NCI-H460 (cell line): ENCODE data around the gene RAB20. TPM values are rescaled to one million over a fixed set of nuclear protein-coding genes. Genes with fewer than 3 reads are reported as not detected.
"Not testable (repeated sequence)": the region's sequence is repeated elsewhere in the genome, so short reads cannot be mapped to it uniquely, and the experiment has no call there.

Source experiments
- DNase-seq: peaks from one replicate; pipeline ENCODE4 v3.0.0-alpha.2; 2016; ENCODE audit warnings: low read depth; ENCODE audit errors: extremely low read depth
- total RNA-seq: library from RNA; depleted of rRNA; stranded (reverse); fragments of >200 nt; shearing (Covaris generic); gene quantifications from 2 replicates; pipeline ENCODE4 v1.2.3, GENCODE V29; 2014

Gene RAB20
- total RNA-seq, 1 experiment from 2014 or later = 88.6 TPM

GRCh38 chr13:110495376-110495775 is 66.1 kb downstream of the RAB20 start:
- no peak for DNase-seq

DNA sequence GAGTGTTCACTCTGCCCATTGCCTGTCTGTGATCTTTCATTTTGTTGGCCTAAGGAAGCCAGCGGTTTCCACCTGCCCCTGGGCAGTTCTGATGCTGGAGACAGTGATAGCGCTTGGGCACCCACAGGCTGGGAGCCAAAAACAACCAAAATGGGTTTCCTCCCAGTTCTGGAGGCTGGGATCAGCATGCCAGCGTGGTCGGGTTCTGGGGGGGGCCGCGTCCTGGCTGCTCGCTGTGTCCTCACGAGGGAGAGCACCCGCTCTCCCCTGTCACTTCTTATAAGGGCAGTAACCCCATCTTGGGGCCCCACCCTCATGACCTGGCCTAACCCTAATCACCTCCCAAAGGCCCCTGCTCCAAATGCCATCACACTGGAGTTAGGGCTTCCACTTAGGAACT is 67.9 kb downstream of the RAB20 start:
- no peak for DNase-seq

DNA sequence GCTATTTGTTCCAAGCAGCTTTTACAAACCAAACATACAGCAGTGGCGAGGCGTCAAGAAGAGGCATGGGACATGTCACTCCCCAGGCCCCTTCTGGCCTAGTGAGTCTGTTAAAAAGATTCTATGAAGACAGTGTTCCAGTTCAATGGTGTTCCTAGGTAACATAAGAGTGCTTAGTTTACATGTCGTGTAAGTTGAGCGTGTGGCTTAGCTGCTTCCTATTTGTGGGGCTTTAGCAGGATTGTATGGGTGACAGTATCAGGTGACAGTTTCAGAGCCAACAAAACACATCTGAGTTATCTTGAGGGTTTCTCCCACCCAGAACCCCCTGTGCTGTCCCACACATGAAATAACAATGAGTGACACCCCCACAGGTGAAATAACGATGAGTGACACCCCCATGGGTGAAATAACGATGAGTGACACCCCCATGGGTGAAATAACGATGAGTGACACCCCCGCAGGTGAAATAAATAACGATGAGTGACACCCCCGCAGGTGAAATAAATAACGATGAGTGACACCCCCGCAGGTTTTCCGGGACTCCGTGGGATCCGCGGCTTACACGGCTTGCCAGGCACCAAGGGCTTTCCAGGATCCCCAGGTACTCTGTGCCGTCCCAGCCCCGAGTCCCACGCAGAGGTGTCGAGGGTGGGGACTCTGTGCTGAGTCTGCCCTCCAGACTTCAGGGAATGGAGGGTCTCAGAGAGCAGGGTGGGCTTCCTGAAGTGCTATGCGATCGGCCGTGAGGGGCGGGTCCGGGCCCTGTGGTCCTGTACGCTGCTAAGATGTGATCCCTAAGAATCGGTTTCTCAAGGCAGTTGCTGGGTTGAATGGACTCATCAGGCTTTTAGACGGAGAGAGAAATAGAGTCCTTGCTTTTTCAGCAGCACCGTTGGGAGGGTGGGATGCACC is 68.6 kb downstream of the RAB20 start:
- no peak for DNase-seq

- DNase-seq = no peak
Measured at GRCh38 chr13:110491869-110492678, 69.4 kb downstream of the RAB20 start.

- no peak for DNase-seq
Measured at GRCh38 chr13:110490009-110490770, 71.3 kb downstream of the RAB20 start.

DNA sequence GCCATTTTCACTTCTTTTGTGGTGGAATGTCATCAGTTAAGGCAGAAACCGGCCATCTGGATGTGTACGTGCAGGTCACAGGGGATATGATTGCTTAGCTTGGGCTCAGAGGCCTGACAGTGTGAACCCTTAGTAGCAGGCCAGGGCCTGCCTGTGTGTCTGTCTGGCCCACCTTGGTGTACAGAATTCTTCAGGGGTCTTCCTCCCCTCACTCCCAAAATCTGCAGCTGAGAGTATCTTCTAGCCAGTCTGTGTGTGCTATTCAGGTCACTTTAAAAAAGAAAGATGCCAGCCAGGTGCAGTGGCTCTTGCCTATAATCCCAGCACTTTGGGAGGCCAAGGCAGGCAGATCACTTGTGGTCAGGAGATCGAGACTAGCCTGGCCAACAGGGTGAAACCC is 74.6 kb downstream of the RAB20 start:
- DNase-seq = not testable (repeated sequence)

- DNase-seq = no peak
Measured at GRCh38 chr13:110486061-110486715, 75.3 kb downstream of the RAB20 start.

DNA sequence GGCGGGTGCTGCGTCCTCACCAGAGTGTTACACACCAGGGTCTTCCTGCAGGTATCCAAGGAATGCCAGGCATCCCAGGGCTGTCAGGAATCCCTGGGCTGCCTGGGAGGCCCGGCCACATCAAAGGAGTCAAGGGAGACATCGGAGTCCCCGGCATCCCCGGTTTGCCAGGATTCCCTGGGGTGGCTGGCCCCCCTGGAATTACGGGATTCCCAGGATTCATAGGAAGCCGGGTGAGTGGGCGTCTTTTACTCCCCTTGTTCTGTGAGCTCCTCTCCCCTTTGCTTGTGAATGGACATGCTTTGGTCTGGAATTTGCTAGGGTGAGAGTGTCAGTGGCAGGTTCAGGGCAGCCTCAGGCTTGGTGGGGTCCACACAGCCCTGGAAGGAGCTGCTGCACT is 75.9 kb downstream of the RAB20 start:
- DNase-seq = no peak

GRCh38 chr13:110484290-110485048 is 77.1 kb downstream of the RAB20 start:
- no peak for DNase-seq

DNA sequence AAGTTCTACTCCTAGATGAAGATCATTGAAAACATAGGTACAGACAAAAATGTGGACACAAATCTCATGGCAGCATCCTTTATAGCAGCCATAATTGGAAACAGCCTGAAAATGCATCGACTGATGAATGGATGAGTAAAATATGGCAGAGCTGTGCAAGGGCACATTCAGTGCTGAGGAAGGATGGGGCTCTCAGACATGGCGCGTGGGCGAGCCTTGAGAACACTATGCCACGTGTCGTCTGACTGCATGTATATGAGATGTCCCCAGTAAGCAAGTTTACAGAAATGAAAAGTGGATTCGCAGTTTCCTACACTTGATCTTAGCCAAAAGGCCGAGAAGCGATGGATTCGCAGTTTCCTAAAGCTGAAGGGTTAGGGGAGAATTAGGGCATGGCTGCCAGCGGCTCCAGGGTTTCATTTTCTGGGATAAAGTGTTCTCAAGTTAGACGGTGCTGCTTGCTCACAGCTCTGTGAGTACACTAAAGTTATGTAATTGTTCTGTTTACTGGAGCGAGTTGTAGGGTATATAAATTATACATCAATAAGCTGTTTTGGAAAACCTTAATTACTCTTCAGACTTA is 78.0 kb downstream of the RAB20 start:
- DNase-seq = no peak

DNA sequence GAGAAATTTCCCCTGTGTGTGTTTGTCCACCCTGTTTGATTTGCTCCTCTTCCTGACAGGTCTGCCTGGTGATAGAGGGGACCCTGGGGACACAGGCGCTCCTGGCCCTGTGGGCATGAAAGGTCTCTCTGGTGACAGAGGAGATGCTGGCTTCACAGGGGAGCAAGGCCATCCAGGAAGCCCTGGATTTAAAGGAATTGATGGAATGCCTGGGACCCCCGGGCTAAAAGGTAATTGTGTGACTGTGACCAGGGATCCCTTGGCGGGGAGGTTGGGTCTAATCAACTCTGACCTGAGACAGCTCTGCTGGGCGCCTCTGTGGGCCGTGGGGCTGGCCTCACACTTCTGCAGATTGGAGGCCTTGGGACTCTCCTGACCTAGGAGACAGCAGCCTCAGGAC is 81.4 kb downstream of the RAB20 start:
- DNase-seq = no peak

DNA sequence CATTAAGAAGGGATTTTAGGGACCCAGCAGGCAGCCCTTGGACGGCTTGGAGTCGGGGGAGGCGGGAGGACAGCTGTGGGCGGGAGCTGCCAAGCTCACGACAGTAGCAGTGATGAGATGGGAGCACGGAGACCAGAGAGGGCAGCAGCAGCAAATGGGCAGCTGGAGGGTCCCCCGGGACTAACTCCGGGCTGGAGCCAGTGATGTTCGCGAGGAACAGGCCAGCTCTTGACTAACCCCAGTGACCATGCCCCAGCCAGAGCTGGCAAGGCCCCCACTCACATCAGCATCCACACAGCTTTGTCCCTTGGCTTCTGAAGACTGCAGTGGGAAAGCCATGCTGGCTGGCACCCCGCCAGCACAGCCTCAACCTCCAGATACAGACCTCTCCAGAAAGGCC is 81.9 kb downstream of the RAB20 start:
- DNase-seq = no peak

DNA sequence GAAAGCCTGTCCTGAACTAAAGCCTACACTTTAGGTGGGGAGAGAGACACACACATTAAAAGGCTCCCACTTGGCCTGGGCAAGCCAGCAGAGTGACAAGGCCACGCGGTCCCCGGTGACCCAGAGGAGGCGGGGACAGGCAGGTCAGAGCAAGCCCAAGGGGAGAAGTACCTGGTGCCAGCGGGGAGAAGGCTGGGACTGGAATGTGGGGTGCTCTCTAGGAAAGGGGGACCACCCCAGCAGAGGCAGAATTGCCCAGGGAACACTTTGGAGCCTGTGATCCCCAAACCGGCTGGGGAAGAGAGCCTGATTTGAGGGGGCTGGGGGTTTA is 82.3 kb downstream of the RAB20 start:
- no peak for DNase-seq

DNA sequence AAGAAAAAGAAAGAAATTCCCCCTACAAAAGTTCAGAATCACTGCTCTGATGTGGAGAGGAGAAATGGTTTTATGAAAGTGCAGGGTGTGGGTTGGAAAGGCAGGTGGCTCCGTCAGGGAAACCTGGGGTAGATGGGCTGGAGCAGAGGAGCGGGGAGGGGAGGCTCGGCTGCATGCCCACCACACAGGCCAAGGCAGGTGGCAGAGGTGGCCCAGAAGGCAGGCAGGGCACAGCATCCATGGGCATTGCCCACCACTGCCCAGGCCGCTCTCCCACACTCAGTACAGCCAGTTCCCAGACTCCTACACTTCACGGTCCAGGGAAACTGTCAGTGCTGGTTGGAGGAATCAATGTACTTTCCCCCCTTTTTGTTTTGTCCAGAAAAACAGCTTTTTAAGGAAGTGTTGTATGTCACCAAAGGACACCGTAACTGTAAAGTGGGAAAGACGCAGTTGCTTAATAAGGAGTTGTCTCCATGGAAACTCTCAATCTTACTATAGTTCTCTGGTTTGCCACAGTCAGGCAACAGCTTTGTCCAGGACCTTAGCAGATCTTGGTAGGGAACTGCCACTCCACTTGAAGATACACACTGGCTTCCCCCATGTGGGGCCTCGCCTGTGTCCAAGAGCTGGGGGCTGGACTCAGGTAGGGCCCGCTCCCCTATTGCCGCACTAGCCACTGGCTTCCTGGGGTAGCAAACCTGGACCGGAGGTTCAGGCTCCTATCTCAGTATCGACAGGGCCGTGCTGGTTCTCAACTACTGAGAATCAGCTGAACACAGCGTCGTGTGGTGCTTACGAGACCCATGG is 82.9 kb downstream of the RAB20 start:
- no peak for DNase-seq

DNA sequence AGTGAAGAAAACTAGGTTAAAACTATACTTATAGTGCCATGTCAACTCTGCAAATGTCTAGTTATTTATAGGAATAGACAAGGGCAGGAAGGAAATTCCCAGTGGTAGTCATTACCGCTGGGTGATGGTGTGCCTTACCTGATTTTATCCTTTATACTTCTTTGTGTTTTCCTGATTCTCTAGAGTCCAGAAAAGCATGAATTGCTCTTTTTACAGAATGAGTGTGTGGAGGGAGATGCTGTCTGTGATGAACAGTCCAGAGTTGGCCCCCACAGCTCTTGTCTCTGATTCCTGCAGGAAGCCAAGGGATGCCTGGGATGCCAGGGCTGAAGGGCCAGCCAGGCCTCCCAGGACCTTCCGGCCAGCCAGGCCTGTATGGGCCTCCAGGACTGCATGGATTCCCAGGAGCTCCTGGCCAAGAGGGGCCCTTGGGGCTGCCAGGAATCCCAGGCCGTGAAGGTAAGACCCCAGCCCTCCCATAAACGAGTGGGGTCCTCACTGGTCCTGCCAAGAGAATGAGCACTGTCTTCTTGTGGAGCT is 83.7 kb downstream of the RAB20 start:
- no peak for DNase-seq

- no peak for DNase-seq
Measured at GRCh38 chr13:110476220-110476617, 85.3 kb downstream of the RAB20 start.

DNA sequence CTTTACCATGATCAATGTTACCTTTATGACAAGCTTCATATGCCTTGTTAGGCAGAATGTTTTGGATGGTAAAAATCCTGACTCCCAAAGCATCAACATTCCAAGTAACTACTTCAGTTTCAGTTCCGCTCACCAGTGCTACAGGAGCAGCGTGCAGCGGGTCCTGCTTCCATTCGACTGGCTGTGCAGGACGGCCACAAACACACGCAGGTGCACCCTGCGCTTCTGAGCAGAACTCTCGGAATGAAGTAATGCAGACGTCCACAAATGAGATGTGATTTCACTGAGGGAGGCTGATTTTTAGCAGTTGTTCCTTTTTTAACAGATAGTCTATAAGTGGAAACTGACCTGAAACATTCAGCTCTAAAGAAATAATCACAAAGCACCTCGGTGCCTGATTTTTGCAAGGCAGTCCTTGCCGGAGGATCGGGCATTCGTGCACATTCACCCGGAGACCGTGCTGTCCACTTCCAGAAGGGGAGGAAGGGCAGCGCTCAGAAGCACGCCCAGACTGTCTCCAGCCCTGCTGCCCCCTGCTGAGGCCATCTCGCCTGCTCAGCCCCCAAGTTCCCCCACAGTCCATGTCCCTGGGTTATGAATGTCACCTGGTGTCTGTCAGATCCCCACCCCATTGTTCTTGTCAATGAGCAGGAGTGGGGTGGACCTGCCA is 85.8 kb downstream of the RAB20 start:
- DNase-seq = no peak

DNA sequence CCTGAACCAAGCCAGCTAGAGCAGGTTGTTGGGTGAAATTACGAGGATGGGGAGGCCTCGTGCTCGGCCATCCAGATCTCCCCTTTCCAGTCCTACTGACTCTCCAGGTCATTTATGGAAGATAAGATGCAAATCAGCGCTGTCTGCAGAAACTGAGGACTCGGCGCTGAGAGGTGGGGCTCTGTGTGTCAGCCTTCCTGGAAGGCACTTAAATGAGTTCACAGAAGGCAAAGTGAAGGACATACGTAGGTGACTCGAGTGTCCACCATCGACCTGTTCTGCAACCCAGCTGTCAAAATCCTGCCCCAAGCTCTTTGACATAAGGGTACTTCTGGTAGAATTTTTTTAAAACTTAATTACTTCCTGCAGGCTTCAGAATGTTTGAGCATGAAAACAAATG is 86.4 kb downstream of the RAB20 start:
- DNase-seq = no peak
